Mucosa of descending colon (tissue), 3 donors: ENCODE results near the gene PUS3. TPM values are rescaled to one million over a fixed set of nuclear protein-coding genes. Genes with fewer than 3 reads are reported as not detected.

Experiments
- ATAC-seq: fragments of 200-7000 bp; cut with Tn5 transposase; one replicate; pipeline ENCODE4 v1.9.1; 2020; ENCODE audit warnings: mild to moderate bottlenecking, moderate library complexity
- DNase-seq, 3 donors: peaks; one replicate each; pipeline ENCODE4 v3.0.0-alpha.2; 2020
- H3K36me3 ChIP-seq: fragments of 200-600 bp; one replicate; pipeline ENCODE4 v1.8.0; 2021; ENCODE audit warnings: low read depth, mild to moderate bottlenecking
- H3K4me1 ChIP-seq: fragments of 200-600 bp; one replicate; pipeline ENCODE4 v1.8.0; 2021; ENCODE audit warnings: low read depth, mild to moderate bottlenecking
- H3K4me3 ChIP-seq: fragments of 200-600 bp; one replicate; pipeline ENCODE4 v1.8.0; 2021; ENCODE audit warnings: mild to moderate bottlenecking
- H3K9me3 ChIP-seq: fragments of 200-600 bp; one replicate; pipeline ENCODE4 v1.8.0; 2021; ENCODE audit warnings: mild to moderate bottlenecking
- intact Hi-C, 2 donors: fragments of 100-400 bp; cut with DNase I in 1 of 2; cut with micrococcal nuclease in 1 of 2; formaldehyde crosslinking; loops; one replicate each; pipeline versions ENCODE4 v1.11.0 to v1.11.1; 2022; cut with DNase I, micrococcal nuclease
- total RNA-seq, 3 donors: library from RNA; stranded (reverse); fragmentation: NEBNext Ultra II Directional in 2 of 3; extraction: Animal tissue kit (Norgen Biotek cat#: 25700) in 2 of 3; gene quantifications; one replicate each; pipeline versions ENCODE4 v1.2.1 to v1.2.4, GENCODE V29; 2021 to 2023
- TF ChIP-seq, protein P1 (sequence below): fragments of 200-600 bp; IDR thresholded peaks from one replicate; pipeline ENCODE4 v1.8.0; 2022; ENCODE audit warnings: antibody characterized with exemption, mild to moderate bottlenecking
- donor health status: DM: no; HTN: no; CAD: no; lungs with moderate emphysema.
- donor health status: DM: no; HTN: no; CAD: no.
- donor health status: DM: no; HTN: yes; CAD: no.

Gene PUS3
- total RNA-seq, 3 donors from 2014 or later, result 5.4 to 13.0 (median 7.6) TPM

DNA sequence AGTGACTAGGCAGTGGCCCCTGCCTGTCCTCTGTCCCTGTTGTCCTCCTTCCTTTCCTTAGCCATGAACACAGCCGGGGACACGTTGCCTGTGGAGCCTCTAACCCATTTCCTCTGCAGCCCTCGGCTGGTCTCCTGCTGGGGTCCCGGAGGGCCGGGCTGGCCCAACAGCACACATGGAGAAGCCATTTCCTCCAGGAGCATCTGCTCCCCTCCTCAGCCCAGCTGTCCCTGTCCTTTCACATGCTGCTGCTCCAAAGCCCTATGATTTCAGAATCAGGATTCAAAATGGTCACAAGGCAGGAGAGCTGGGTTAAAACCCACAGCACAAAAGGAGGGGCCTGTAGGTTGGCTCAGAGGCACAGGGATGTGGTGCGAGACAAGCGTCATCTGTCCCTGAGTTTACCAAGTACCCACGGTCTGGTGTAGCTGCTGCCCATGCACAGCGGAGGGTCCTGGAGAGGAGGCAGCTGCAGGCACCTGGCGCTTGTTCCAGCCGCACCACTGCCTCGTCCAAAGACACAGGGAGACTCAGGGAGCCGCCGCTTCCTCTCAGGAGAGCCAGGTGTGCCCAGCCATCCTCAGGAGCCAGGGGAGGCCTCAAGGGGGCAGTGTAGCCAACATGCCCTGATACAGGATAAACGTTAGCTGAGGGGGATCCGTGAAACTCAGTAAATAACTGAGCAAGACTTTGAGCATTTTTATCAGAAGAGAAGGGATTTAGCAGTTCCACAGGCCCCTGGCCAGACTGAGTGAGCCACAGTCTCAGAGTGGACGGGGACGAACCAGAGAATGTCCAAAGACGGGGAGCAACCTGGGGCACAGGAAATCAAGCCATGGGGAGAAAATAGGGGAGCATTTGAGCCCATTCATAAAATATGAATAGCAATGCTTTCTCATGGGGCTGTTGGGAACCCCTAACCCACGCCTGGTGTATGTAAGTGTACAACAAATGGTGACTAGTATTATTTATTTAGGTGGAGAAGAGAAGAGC lies 38.9 kb upstream of the PUS3 start:
- Histone ChIP-seq H3K4me1 (no peaks in the 10 kb centered on the region), H3K4me3 (no peak overlapping the region), H3K36me3 (no peaks in the 10 kb centered on the region), H3K9me3 (no peaks in the 10 kb centered on the region)
- intact Hi-C loops, result no loop called here
- DNase-seq, result peak in 2 of 3 donors; percentile 77 to 83
- ATAC-seq, result peak; percentile 89
- TF ChIP-seq, protein P1, sequence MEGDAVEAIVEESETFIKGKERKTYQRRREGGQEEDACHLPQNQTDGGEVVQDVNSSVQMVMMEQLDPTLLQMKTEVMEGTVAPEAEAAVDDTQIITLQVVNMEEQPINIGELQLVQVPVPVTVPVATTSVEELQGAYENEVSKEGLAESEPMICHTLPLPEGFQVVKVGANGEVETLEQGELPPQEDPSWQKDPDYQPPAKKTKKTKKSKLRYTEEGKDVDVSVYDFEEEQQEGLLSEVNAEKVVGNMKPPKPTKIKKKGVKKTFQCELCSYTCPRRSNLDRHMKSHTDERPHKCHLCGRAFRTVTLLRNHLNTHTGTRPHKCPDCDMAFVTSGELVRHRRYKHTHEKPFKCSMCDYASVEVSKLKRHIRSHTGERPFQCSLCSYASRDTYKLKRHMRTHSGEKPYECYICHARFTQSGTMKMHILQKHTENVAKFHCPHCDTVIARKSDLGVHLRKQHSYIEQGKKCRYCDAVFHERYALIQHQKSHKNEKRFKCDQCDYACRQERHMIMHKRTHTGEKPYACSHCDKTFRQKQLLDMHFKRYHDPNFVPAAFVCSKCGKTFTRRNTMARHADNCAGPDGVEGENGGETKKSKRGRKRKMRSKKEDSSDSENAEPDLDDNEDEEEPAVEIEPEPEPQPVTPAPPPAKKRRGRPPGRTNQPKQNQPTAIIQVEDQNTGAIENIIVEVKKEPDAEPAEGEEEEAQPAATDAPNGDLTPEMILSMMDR, result peak; percentile 60

DNA sequence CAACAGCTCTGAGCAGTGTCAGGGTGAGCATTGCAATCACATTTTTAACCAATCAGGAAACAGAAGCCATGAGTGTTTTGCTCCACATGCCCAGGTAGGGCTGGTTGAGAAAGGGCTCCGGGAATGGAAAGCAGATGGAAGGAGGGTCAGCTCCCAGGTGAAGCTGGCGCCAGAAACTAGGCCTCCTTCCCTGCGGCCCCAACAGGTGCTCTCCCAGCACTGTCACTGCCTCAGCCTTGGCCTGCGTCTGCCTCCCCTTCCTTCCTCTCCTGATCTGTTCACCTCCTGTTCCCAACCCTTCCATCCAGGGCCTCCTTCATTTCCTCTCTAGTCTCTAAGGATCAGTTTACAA lies 38.2 kb upstream of the PUS3 start:
- no peak for ATAC-seq
- TF ChIP-seq, protein P1, result no peak
- H3K36me3 ChIP-seq, result no peaks in the 10 kb centered on the region
- H3K4me3 ChIP-seq, result no peak overlapping the region
- no peak for DNase-seq
- H3K9me3 ChIP-seq, result no peaks in the 10 kb centered on the region
- intact Hi-C loops, result no loop called here
- H3K4me1 ChIP-seq, result no peaks in the 10 kb centered on the region

DNA sequence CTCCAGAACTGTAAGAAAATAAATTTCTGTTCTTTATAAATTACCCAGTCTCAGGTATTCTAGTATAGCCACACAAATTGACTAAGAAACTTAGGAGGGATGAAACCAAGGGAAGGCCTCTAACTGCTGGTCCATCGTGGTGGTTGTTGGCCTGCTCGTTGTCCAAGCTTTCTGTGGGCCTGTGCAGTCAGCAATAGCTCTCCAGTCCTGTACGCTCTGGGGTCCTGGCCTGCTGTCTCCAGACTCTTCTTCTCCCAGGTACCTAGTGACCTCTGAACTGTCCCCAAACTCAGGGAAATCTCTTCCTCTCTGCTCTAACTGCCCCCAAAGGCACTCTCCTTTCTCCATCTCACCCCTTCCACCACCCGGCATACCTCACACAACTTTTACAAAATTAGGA lies 37.1 kb upstream of the PUS3 start:
- H3K36me3 ChIP-seq, result no peaks in the 10 kb centered on the region
- intact Hi-C loops, result no loop called here
- ATAC-seq, result no peak
- TF ChIP-seq, protein P1, result no peak
- no peak for DNase-seq
- H3K9me3 ChIP-seq, result no peaks in the 10 kb centered on the region
- H3K4me3 ChIP-seq, result no peak overlapping the region
- H3K4me1 ChIP-seq, result no peaks in the 10 kb centered on the region

DNA sequence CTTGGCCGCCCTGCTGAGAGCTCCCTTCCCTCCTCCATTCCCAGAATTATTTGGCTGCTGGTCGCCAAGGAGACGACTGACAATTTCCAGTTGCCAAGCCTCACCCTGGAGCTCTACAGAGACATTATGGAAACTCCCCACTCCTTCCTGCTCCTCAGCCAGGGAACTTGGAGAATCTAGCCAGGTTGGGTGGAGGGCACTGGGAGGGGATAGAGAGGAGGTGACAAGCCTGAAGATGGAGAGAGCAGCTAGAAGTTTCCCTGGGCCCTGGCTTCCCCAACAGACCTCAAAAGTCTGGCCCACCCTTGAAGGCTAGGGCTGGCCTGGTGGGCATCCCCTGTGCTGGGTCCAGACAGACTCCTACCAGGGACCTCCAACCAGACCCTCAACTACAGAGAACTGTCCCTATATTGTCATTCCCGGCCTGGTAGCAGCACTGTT lies 36.1 kb upstream of the PUS3 start:
- no peaks in the 10 kb centered on the region for H3K9me3 ChIP-seq
- DNase-seq (no peak), ATAC-seq (no peak)
- no peak overlapping the region for H3K4me3 ChIP-seq
- TF ChIP-seq, protein P1, result no peak
- intact Hi-C loops, result no loop called here
- no peaks in the 10 kb centered on the region for H3K36me3 ChIP-seq
- no peaks in the 10 kb centered on the region for H3K4me1 ChIP-seq

DNA sequence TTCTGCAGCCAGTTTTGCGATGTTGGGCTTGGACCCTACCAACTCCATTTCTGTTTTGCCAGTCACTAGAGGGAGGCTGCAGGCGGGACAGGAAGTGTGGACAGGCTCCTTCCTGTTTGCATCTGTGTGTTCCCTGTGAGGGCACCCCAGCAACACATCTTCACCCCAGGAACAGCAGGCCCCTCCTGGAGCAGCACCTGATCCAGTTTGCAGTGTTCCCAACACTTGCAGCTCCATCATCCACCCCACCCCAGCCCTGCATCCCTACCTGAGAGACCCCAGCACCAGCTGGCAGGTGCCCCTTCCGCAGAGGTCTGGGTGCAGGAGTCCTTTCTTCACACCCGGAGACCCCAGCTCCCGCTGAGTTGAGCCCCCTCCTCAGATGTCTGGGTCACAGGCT lies 35.4 kb upstream of the PUS3 start:
- no peaks in the 10 kb centered on the region for H3K9me3 ChIP-seq

More for the DNA sequence above, 35.4 kb upstream of the PUS3 start:
- H3K36me3 ChIP-seq, result no peaks in the 10 kb centered on the region
- no peaks in the 10 kb centered on the region for H3K4me1 ChIP-seq
- H3K4me3 ChIP-seq, result no peak overlapping the region
- DNase-seq (no peak), ATAC-seq (no peak)
- TF ChIP-seq, protein P1, result no peak
- intact Hi-C loops, result no loop called here
